NT2/D1 (cell line): ENCODE measurements around the gene AXL.

Experiments used
- SUZ12 ChIP-seq: IDR thresholded peaks from 2 replicates; pipeline ENCODE4 v1.6.1; 2011; ENCODE audit not compliant: insufficient read length, insufficient read depth; ENCODE audit errors: extremely low read depth
- ZNF274 ChIP-seq: IDR thresholded peaks from 2 replicates; pipeline ENCODE4 v1.6.1; 2011; ENCODE audit warnings: mild to moderate bottlenecking, low read depth, low read length

DNA sequence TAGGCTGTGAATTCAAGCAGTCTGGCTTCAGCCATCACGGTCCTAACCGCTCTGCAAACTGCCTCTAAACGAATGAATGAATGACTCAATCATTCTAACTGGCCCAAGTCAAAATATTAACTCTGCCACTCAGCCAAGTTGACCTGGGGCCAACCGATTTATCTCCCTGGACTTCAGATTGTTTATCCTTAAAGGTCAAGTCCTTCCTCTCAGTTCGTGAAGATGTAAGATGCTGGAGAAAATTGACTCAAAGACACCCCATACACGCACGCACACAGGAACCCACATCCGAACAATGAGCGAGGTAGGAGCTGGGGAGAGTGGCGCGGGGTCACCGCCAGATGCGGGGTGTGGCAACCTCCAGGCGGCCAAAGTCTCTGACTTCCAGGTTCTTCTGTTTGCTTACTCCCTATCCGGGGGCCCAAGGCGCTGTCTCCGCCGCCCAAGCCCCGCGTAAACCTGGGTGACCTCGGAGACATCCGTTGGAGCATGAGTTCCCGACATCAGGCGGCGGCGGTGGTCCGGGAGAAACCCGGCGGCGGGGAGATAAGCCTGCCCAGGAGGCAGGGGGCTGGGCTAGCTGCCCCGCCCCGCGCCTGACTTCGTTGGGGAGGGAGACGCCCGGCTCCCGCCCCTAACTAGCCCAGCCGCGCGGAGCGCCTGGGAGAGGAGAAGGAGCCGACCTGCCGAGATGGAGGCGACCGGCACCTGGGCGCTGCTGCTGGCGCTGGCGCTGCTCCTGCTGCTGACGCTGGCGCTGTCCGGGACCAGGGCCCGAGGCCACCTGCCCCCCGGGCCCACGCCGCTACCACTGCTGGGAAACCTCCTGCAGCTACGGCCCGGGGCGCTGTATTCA is 26.2 kb upstream of the AXL start, which contains the start of gene CYP2S1:
- TF ChIP-seq SUZ12 (no peak), ZNF274 (no peak)
